GM10266 (cell line): ENCODE measurements around the gene TRPV4.

Experiments used
- DNase-seq: peaks from one replicate; pipeline ENCODE4 v3.0.0; 2012; ENCODE audit errors: extremely low spot score
- TF ChIP-seq, protein P1 (sequence below): IDR thresholded peaks from 2 replicates; pipeline ENCODE4 v1.5.1; 2012; ENCODE audit warnings: mild to moderate bottlenecking, low read depth; ENCODE audit not compliant: control insufficient read depth, insufficient read depth; ENCODE audit errors: missing control alignments

The TRPV4 gene

GRCh38 chr12:109795023-109795422, 38.2 kb downstream of the TRPV4 start:
- TF ChIP-seq, protein P1, sequence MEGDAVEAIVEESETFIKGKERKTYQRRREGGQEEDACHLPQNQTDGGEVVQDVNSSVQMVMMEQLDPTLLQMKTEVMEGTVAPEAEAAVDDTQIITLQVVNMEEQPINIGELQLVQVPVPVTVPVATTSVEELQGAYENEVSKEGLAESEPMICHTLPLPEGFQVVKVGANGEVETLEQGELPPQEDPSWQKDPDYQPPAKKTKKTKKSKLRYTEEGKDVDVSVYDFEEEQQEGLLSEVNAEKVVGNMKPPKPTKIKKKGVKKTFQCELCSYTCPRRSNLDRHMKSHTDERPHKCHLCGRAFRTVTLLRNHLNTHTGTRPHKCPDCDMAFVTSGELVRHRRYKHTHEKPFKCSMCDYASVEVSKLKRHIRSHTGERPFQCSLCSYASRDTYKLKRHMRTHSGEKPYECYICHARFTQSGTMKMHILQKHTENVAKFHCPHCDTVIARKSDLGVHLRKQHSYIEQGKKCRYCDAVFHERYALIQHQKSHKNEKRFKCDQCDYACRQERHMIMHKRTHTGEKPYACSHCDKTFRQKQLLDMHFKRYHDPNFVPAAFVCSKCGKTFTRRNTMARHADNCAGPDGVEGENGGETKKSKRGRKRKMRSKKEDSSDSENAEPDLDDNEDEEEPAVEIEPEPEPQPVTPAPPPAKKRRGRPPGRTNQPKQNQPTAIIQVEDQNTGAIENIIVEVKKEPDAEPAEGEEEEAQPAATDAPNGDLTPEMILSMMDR: no peak
- DNase-seq: no peak

GRCh38 chr12:109793826-109794501, 39.2 kb downstream of the TRPV4 start:
- TF ChIP-seq, protein P1: no peak
- DNase-seq: no peak

DNA sequence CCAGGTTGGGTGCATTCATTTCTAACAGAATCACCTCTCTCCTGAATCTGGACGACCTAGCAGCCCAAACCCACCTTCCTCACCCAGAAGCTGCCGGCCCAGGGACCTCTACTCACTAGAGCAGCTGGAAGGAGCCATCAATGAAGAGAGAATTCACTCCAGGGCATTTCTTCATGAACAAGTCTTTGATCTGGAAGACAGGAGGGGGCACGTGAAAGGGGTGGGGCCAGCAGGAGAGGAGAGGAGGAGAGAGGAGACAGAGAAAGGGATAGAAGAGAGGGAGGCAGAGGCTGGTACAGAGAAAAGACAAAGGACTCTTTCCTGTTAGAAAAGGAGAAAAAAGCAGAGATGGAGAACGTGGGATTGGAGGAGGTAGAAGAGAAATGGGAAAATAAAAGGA, 39.8 kb downstream of the TRPV4 start:
- TF ChIP-seq, protein P1: no peak
- no peak for DNase-seq

DNA sequence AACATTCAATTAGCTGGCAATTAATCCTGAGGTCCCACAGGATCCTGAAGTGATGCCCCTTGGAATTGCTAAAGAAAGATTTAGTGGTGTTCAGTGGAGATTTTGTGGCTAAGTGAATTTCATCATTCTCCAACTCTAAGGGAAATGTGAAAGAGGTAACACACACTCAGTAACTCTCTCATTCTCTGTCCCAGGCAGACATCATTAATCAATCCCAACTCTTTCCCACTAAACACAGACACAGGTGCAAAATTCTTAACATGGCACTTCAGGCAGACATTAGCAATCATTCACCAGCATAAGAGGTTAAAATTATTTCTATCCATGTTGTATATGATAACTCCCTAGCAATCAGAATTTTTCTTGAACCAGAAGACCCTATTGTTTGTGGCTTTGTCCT, 40.2 kb downstream of the TRPV4 start:
- no peak for DNase-seq
- TF ChIP-seq, protein P1: no peak

DNA sequence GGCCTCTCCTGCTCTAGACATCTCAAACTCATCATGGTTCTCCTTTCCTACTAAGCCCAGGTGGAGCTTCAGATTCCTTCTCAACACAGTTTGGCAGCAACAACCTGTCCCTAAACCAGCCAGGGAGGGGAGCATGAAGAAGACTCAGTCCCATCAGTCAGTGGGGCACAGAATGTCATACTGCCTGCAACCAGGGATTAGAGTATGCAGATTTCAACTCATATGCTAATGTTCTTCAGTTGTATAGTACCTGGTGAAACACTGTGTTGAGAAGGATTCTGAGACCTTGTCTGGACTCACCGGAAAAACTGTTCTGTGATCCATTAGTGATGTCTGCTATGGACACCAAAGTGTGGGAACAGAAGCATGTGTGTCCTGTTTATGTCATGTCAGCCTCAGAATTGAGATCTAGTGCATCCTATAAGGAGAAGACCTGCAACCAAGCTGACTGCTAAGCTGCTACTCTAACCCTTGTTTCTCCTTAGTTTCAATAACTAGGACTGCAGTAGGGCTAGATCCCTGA, 43.6 kb downstream of the TRPV4 start:
- TF ChIP-seq, protein P1: no peak
- DNase-seq: no peak

DNA sequence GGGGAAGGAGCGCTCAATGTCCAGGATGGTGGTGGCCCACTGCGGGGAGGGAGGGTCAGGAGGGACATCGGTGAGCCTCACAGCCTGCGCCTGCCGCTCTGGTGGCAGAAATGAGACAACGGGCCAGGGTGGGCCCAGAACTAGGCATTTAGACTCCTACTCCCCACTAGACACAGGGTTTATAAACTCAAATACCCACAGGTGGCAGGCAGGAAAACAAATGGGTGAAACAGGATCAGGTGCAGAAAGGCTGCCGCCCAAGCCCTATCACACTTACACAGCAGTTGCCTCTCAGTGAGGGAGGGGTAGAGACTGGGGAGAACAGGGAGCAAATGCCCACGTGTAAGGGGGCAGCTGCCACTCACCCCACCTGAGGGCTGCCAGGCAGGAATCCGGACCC, 46.4 kb downstream of the TRPV4 start:
- no peak for DNase-seq
- TF ChIP-seq, protein P1: no peak

DNA sequence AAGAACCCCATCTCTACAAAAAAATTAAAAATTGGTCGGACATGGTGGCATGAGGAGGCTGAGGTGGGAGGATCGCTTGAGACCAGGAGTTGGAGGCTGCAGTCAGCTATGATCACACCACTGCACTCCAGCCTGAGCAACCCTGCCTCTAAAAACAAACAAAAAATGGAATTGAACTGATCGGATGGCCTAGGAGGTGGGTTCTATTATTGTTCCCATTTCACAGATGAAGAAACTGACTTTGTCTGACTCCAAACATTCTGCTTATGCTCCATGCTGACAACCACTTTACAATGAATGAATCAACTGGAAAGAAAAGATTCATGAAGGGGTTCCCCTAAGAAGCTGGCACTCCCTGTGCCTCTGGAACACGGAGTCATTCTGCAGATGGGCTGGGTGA, 47.3 kb downstream of the TRPV4 start:
- TF ChIP-seq, protein P1: no peak
- DNase-seq: no peak
